ENCODE measurements around the gene ZEB1.

GRCh38 chr10:31359979-31360378, 41.0 kb downstream of the ZEB1 start:
- no peak for TF ChIP-seq CTCF (conservative IDR thresholded peaks at IDR 0.05)
- TF ChIP-seq ZFX (IDR thresholded peaks at IDR 0.05) = no peak
